Natural killer cell (primary cell): Measurements from ENCODE around the gene DGKB. TPM values are rescaled to one million over a fixed set of nuclear protein-coding genes. Genes with fewer than 3 reads are reported as not detected.

ENCODE experiments used
- ATAC-seq, 3 donors: fragments of 150-1000 bp in 2 of 3; fragments of 200-7000 bp in 1 of 3; cut with Tn5 transposase; 1 replicate in 1 of 3; 2 replicates in 2 of 3; pipeline ENCODE4 v1.10.0; 2021; ENCODE audit warnings: mild to moderate bottlenecking in 2 of 3, moderate library complexity in 2 of 3
- DNase-seq, 2 donors: peaks; one replicate each; pipeline versions ENCODE4 v3.0.0 to v3.0.0-alpha.2; 2013 to 2021; ENCODE audit warnings: mixed read lengths in 1 of 2
- H3K27ac ChIP-seq: one replicate; pipeline ENCODE4 v1.5.1; 2013; ENCODE audit warnings: mild to moderate bottlenecking, low read length
- H3K27me3 ChIP-seq: one replicate; pipeline ENCODE4 v1.6.1; 2013; ENCODE audit warnings: low read length; ENCODE audit not compliant: control insufficient read depth, insufficient read depth
- H3K36me3 ChIP-seq: one replicate; pipeline ENCODE4 v1.6.1; 2013; ENCODE audit warnings: low read length; ENCODE audit not compliant: control insufficient read depth, insufficient read depth
- H3K4me1 ChIP-seq: one replicate; pipeline ENCODE4 v1.6.1; 2013; ENCODE audit warnings: low read length; ENCODE audit not compliant: control insufficient read depth, insufficient read depth
- H3K4me3 ChIP-seq: one replicate; pipeline ENCODE4 v1.5.1; 2013; ENCODE audit warnings: low read length
- H3K9me3 ChIP-seq: one replicate; pipeline ENCODE4 v1.6.1; 2013; ENCODE audit warnings: low read length; ENCODE audit not compliant: control insufficient read depth, insufficient read depth
- H3K27ac Mint-ChIP-seq, 2 donors: one replicate each; pipeline ENCODE4 v1.8.0; 2022; ENCODE audit warnings: mild to moderate bottlenecking in 2 of 2, mixed read lengths in 2 of 2, moderate library complexity in 1 of 2
- H3K27me3 Mint-ChIP-seq, 2 donors: one replicate each; pipeline ENCODE4 v1.8.0; 2022; ENCODE audit warnings: low read depth in 2 of 2, mixed read lengths in 2 of 2
- H3K36me3 Mint-ChIP-seq: one replicate; pipeline ENCODE4 v1.8.0; 2022; ENCODE audit warnings: mixed read lengths
- H3K4me1 Mint-ChIP-seq, 2 donors: one replicate each; pipeline ENCODE4 v1.8.0; 2022; ENCODE audit warnings: mixed read lengths in 2 of 2
- H3K4me3 Mint-ChIP-seq: one replicate; pipeline ENCODE4 v1.8.0; 2022; ENCODE audit warnings: mild to moderate bottlenecking, moderate library complexity, mixed read lengths
- H3K9me3 Mint-ChIP-seq, 2 donors: one replicate each; pipeline ENCODE4 v1.8.0; 2022; ENCODE audit warnings: mixed read lengths in 2 of 2
- WGBS: methylation state at CpG from one replicate; pipeline ENCODE4 v1.1.7; 2013; ENCODE audit warnings: missing lambda C conversion rate; ENCODE audit not compliant: insufficient coverage; 5-methylcytosine and 5-hydroxymethylcytosine counted together
- intact Hi-C: fragments of 100-400 bp; cut with micrococcal nuclease; formaldehyde crosslinking; loops from one replicate; pipeline ENCODE4 v1.14.2; 2022
- total RNA-seq, 4 donors: library from RNA; stranded (reverse); fragments of 120-200 nt in 1 of 4; gene quantifications; one replicate each; pipeline versions ENCODE4 v1.2.3 to v1.2.4, GENCODE V29; 2013 to 2022
- TF ChIP-seq, protein P1 (sequence below): fragments of 200-600 bp; IDR thresholded peaks from one replicate; pipeline ENCODE4 v1.8.0; 2022; ENCODE audit warnings: antibody characterized with exemption

Gene DGKB
- total RNA-seq, 3 donors from 2014 or later (not counting 1 experiment from before 2014, with no cell fraction given) = not detected

DNA sequence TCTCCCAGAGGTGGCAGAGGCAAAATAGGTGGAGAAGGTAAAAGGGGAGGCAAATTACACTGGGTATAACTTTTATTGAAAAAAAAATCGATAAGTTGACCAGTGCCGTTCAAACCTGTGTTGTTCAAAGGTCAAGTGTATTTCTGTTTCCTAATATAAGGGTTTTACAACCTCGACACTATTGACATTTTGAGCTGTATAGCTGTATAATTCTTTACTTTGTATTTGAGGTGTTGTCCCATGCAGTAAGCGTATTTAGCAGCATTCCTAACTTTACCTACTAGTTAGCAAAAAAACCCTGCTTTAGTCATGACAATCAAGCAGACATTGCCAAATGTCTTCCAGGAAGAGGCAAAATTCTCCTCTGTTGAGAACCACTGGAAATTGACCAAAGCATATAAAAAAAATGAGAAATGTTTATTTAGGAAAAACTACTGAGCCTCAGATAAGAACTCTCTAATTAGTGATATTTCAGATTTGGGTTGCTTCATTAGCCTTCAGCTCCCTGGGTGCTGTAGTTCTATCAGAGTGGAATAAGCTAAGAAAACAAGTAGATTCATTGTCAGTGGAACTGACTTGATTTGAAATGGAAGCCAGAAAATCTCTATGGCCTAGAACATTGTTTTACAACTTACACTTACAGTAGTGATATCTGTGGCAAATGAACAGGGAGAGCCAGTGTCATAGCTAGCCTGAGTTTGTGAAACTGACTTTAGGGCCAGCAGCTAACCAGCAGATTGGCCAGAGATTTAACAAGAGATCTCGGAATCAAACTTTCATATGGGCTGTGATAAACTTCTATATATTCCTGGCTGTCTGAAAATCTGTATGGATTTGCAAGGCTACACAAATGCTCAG is 331.6 kb downstream of the DGKB start:
- WGBS = 87% methylated on average over 4 of the region's 5 CpGs
- DNase-seq (no peak), ATAC-seq (no peak)
- Histone ChIP-seq H3K36me3 (no peaks in the 10 kb centered on the region), H3K9me3 (no peaks in the 10 kb centered on the region), H3K4me3 (no peak overlapping the region), H3K27ac (no peak overlapping the region), H3K27me3 (no peaks in the 10 kb centered on the region), H3K4me1 (no peaks in the 10 kb centered on the region)
- intact Hi-C loops = no loop called here
- Mint-ChIP-seq H3K4me1 (no peaks in the 10 kb centered on the region), H3K27me3 (no peaks in the 10 kb centered on the region), H3K9me3 (peaks cover 15 to 19% of the 10 kb centered on the region in 2 donors), H3K36me3 (peaks cover 9% of the 10 kb centered on the region), H3K4me3 (no peak overlapping the region), H3K27ac (no peak overlapping the region)
- TF ChIP-seq, protein P1, sequence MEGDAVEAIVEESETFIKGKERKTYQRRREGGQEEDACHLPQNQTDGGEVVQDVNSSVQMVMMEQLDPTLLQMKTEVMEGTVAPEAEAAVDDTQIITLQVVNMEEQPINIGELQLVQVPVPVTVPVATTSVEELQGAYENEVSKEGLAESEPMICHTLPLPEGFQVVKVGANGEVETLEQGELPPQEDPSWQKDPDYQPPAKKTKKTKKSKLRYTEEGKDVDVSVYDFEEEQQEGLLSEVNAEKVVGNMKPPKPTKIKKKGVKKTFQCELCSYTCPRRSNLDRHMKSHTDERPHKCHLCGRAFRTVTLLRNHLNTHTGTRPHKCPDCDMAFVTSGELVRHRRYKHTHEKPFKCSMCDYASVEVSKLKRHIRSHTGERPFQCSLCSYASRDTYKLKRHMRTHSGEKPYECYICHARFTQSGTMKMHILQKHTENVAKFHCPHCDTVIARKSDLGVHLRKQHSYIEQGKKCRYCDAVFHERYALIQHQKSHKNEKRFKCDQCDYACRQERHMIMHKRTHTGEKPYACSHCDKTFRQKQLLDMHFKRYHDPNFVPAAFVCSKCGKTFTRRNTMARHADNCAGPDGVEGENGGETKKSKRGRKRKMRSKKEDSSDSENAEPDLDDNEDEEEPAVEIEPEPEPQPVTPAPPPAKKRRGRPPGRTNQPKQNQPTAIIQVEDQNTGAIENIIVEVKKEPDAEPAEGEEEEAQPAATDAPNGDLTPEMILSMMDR = no peak

- no peak overlapping the region for H3K27ac Mint-ChIP-seq
These were observed 350.5 kb downstream of the DGKB start for GRCh38 chr7:14552060-14552459.

GRCh38 chr7:14551310-14551709 is 351.2 kb downstream of the DGKB start:
- H3K9me3 Mint-ChIP-seq = peaks cover 11 to 12% of the 10 kb centered on the region in 2 donors
- H3K4me1 ChIP-seq = no peaks in the 10 kb centered on the region
- intact Hi-C loops = no loop called here
- H3K36me3 Mint-ChIP-seq = no peaks in the 10 kb centered on the region
- H3K27me3 ChIP-seq = no peaks in the 10 kb centered on the region
- no peak overlapping the region for H3K27ac ChIP-seq
- no peak overlapping the region for H3K27ac Mint-ChIP-seq
- DNase-seq (no peak), ATAC-seq (no peak)
- no peaks in the 10 kb centered on the region for H3K9me3 ChIP-seq
- 86% methylated on average over 1 of the region's 1 CpG for WGBS
- H3K4me3 Mint-ChIP-seq = no peak overlapping the region
- no peak overlapping the region for H3K4me3 ChIP-seq
- no peaks in the 10 kb centered on the region for H3K36me3 ChIP-seq
- TF ChIP-seq, protein P1 = no peak
- H3K4me1 Mint-ChIP-seq = no peaks in the 10 kb centered on the region
- H3K27me3 Mint-ChIP-seq = no peaks in the 10 kb centered on the region

More at GRCh38 chr7:14552060-14552459, 350.5 kb downstream of the DGKB start:
- WGBS = no CpG with 5 or more reads among the region's 1 CpG
- DNase-seq = no peak
- TF ChIP-seq, protein P1 = no peak
- Histone ChIP-seq H3K4me3 (no peak overlapping the region), H3K36me3 (no peaks in the 10 kb centered on the region), H3K9me3 (no peaks in the 10 kb centered on the region), H3K4me1 (no peaks in the 10 kb centered on the region), H3K27me3 (no peaks in the 10 kb centered on the region), H3K27ac (no peak overlapping the region)
- Mint-ChIP-seq H3K4me3 (no peak overlapping the region), H3K27me3 (no peaks in the 10 kb centered on the region), H3K36me3 (no peaks in the 10 kb centered on the region), H3K4me1 (no peaks in the 10 kb centered on the region), H3K9me3 (peaks cover 11 to 12% of the 10 kb centered on the region in 2 donors)
- ATAC-seq = no peak
- intact Hi-C loops = no loop called here
